A549 treated with CORT108297 at 1 μM for 4 hours (cell line): Measurements from ENCODE around the gene KIAA1671. TPM values are rescaled to one million over a fixed set of nuclear protein-coding genes. Genes with fewer than 3 reads are reported as not detected.

Source experiments
- total RNA-seq: library from RNA; stranded (reverse); fragments of 200-300 nt; extraction: Qiagen RNA extraction; gene quantifications from 5 replicates; pipeline ENCODE4 v1.2.3, GENCODE V29; 2022

KIAA1671 gene
- total RNA-seq: 7.7 to 10.9 TPM (median 9.8 TPM) in 5 replicates

DNA sequence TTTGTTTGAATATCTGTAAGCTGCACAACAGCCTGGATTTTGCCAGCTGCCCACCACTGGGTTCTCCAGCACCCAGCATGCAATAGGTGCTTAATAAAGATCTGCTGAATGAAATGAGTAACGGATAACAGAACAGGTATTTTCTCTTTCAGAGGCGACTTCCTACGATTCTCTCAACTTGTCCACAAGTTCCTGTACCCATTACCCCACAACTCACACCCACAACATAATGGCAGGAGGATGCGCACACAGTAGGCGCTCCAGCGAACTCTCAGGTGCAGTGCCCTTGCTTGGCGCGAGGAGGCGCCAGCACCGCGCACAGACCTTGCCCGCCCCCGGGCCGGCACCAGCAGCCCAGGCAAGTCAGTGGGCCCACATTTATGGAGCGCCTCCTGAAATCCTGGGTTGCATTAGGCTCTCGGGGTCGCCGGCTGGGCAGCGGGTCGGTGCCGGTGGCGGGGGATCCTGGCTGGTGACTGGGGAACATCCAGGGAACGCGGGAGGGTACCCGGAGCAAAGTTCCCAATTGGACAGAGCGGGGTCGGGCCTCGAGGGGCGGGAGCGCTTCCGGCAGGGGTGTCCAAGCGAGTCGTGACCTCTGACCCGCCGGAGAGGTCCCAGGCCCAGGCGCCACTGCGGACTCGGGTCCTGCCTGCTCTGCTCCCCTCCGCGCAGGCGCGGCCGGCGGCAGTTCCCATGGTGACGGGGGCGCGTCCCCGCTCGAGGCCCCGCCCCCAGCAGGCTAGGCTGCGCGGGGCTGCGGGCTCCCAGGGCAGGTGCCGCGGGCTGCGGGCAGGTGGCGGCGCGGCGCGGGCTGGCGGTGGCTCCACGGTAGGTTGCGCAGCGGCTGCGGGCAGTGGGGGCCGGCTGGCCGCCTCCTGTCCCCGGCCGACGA lies at the start of gene KIAA1671:
TSS of gene KIAA1671 (plus strand) at position 775 of the 895 bp plus-strand sequence. CDS start 75,284 bp downstream, outside the sequence.

DNA sequence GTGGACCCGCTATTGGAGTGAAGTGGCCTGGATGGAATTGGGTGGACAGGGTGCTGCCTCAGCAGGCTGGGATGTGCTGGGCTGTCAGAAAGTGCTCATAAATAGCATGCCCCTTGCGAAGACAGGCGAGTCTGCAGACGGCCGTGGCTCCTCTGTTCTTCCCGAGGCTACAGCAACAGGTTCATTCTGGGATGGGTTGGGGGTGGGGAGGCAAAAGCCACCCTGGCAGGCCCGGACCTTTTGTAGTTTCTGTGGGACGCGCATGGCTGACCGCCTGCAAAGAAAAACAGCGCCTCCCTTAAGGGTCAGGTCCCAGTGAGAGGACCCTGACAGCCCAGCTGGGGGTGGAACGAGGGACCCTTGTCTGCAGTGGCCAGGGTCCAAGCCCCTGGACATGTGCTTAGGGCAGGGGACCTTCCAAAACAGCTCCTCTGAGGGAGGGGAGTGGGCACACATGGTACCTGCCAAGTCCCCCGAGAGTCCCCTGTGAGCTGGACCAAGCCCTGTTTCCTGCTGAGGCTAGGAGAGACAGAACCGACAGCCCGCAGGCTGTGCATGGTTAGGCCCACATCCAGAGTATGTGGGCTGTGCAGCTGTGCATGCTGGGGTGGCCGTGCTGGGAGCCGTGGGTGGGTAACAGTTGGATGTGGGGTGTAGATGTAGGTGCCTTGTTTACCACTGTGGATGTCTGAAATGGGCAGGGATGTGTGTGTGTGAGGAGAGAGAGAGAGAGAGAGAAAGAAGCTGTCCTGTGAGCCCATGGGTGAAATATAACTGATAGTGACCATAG lies 247.4 kb downstream of the KIAA1671 start, which contains the start of gene CRYBB3:
TSS of gene CRYBB3 (plus strand) at position 128 of the 790 bp plus-strand sequence. CDS start 1,539 bp downstream, outside the sequence.

DNA sequence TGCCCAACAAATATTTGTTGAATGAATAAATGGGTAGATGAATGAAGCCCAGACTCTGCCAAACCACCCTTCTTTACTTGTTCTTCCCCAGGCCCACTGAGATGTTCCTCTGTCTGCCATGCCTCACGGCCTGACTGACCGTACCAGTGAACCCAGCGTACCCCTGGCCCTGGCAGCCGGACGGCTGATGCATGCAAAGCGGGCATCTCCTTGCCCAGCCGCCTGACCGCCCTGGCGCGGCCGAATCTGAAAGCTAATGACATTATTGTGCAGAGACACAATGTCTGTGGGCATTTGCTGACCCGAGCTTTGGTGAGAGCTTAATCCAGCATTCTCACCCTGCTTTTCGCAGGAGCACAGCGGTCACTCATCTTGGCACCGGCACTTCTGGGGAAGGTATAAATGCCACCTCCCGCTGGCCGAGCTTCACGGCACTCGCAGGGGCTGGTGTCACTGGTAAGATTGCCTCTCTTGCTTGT lies 266.7 kb downstream of the KIAA1671 start, which contains the start of gene CRYBB2:
TSS of gene CRYBB2 (plus strand) at position 429 of the 479 bp plus-strand sequence. CDS start 1,791 bp downstream, outside the sequence.

Other genes with a start within 250 kb of the KIAA1671 start
- not detected in 5 replicates for gene PIWIL3, start 178.0 kb upstream of the KIAA1671 start, total RNA-seq
- gene SGSM1, start 146.5 kb upstream of the KIAA1671 start, total RNA-seq: 0.18 to 0.64 TPM (median 0.29 TPM) in 5 replicates
- not detected in 5 replicates for gene LHFPL7, start 6.0 kb upstream of the KIAA1671 start, total RNA-seq
- 0.22 TPM in 1 of 5 replicates, not detected in the others for gene CRYBB3, start 247.1 kb downstream of the KIAA1671 start, total RNA-seq